Lower leg skin (tissue), 4 donors: ENCODE measurements around the gene MAGEA8. TPM values are rescaled to one million over a fixed set of nuclear protein-coding genes. Genes with fewer than 3 reads are reported as not detected.
"Not testable (repeated sequence)": the region's sequence is repeated elsewhere in the genome, so short reads cannot be mapped to it uniquely, and the experiment has no call there.

Experiments
- DNase-seq, 2 donors: peaks; one replicate each; pipeline ENCODE4 v3.0.0-alpha.2; 2019; ENCODE audit warnings: low spot score in 2 of 2
- H3K4me3 ChIP-seq: fragments of 200-600 bp; sonication (generic); 2 replicates; pipeline ENCODE4 v1.5.1; 2017; ENCODE audit warnings: mild to moderate bottlenecking, low read depth; ENCODE audit not compliant: poor library complexity, severe bottlenecking
- CTCF ChIP-seq, 3 donors: fragments of 450-650 bp; IDR thresholded peaks; one replicate each; pipeline ENCODE4 v1.5.1; 2016; ENCODE audit warnings: antibody characterized with exemption in 3 of 3, mild to moderate bottlenecking in 3 of 3, moderate library complexity in 2 of 3
- POLR2A ChIP-seq, 2 donors: fragments of 450-650 bp; IDR thresholded peaks; one replicate each; pipeline ENCODE4 v1.6.1; 2016 to 2017; ENCODE audit warnings: antibody characterized with exemption in 2 of 2, mild to moderate bottlenecking in 1 of 2, moderate library complexity in 1 of 2
- WGBS, 2 donors: methylation state at CpG; one replicate each; pipeline ENCODE4 v1.1.5; 2018; 5-methylcytosine and 5-hydroxymethylcytosine counted together
- intact Hi-C: fragments of 100-400 bp; cut with DNase I; formaldehyde crosslinking; loops from one replicate; pipeline ENCODE4 v1.15.0; 2023; ENCODE audit warnings: low total_unique reads
- total RNA-seq, 4 donors: library from RNA; depleted of rRNA; stranded (reverse); fragments of >200 nt; gene quantifications; one replicate each; pipeline ENCODE4 v1.1.0, GENCODE V29; 2016

The MAGEA8 gene
- total RNA-seq, 4 donors from 2014 or later = not detected

- 22 to 51% methylated on average over 3 of the region's 3 CpGs for WGBS, 2 donors
- DNase-seq = no peak
- intact Hi-C loops = no loop called here
Measured at GRCh38 chrX:149871940-149872339, 9.0 kb upstream of the MAGEA8 start.

DNA sequence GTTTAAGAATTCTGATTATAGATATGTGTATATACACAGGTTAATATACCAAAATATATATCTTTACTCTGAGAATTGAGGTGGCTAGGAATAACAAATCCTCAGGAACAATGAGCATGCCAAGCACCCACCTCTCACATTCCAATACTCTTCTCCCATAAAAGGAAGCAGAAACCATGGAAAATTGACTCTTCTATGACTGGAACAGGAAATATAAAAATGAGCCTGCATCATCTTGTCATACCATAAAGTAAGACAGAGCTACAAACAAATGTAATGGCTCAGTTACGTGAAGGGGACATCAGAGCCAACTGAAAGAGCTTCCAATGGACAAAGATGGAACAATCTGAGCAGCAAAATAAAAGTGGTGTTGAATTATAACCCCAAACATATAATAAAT, 3.8 kb upstream of the MAGEA8 start:
- TF ChIP-seq POLR2A (IDR thresholded peaks at IDR 0.05) = no peak
- TF ChIP-seq CTCF (IDR thresholded peaks at IDR 0.05) = no peak
- no peak overlapping the region for H3K4me3 ChIP-seq
- WGBS, 2 donors = 45 to 77% methylated on average over 1 of the region's 1 CpG
- intact Hi-C loops = no loop called here
- no peak for DNase-seq

More at GRCh38 chrX:149871940-149872339, 9.0 kb upstream of the MAGEA8 start:
- TF ChIP-seq CTCF (IDR thresholded peaks at IDR 0.05) = no peak
- TF ChIP-seq POLR2A (IDR thresholded peaks at IDR 0.05) = no peak
- no peak overlapping the region for H3K4me3 ChIP-seq

DNA sequence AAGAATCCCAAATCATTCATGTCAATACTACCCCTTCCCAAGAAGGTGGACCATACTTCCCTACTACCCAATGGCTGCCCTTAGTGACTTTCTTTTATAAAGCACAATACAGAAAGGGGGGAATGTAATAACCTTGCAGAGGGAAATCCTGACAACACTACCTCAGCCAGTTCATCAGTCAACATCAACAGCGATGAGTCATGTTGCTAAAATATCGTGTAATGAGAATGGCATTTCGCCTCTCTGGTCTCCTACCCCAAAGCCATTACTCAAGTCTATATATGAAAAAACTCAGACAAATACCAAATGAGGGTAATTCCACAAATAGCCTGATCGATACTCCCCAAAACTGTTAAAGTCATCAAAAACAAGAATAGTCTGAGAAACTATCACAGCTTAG, 3.3 kb upstream of the MAGEA8 start:
- no peak overlapping the region for H3K4me3 ChIP-seq
- WGBS, 2 donors = 62 to 71% methylated on average over 4 of the region's 4 CpGs
- DNase-seq = no peak
- intact Hi-C loops = no loop called here
- no peak for TF ChIP-seq POLR2A (IDR thresholded peaks at IDR 0.05)
- TF ChIP-seq CTCF (IDR thresholded peaks at IDR 0.05) = no peak

- DNase-seq, H3K4me3 ChIP-seq, intact Hi-C loops: not testable (repeated sequence)
- 96 to 98% methylated on average over 2 of the region's 2 CpGs for WGBS, 2 donors
Measured at GRCh38 chrX:149890828-149891227, 9.8 kb downstream of the MAGEA8 start.

DNA sequence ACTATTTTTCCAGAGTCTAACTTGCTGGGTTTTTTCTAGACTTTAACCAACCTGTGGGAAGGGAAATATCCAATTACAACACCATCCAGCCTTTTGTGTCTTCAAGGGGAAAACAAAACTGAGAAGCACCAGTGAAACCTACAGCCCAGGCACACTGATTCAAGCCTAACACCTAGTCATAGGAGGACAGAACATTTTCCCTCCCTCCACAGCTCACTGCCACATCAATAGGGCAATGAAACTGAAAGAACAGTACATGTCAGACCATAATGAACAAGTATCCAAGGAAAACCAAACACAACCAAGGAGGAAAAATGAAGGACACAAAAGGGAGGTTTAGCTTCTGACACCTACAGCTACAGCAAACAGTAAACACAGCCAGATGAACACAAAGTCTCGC, 17.6 kb downstream of the MAGEA8 start:
- no peak overlapping the region for H3K4me3 ChIP-seq
- intact Hi-C loops = no loop called here
- TF ChIP-seq CTCF (IDR thresholded peaks at IDR 0.05) = no peak
- no peak for TF ChIP-seq POLR2A (IDR thresholded peaks at IDR 0.05)

GRCh38 chrX:149903889-149904748, 23.1 kb downstream of the MAGEA8 start:
- no peak for DNase-seq
- WGBS, 2 donors = 23 to 51% methylated on average over 6 of the region's 6 CpGs
- intact Hi-C loops = no loop called here
- no peak overlapping the region for H3K4me3 ChIP-seq
- TF ChIP-seq CTCF (IDR thresholded peaks at IDR 0.05) = no peak
- TF ChIP-seq POLR2A (IDR thresholded peaks at IDR 0.05) = no peak

More for the DNA sequence above, 17.6 kb downstream of the MAGEA8 start:
- WGBS, 2 donors = 45 to 82% methylated on average over 1 of the region's 1 CpG
- no peak for DNase-seq
